Activated naive CD8-positive, alpha-beta T cell treated with anti-CD3 and anti-CD28 coated beads, Interleukin-2, amount 10 ng/mL, durations not matched to agents 7 days and 5 days (primary cell): ENCODE results near the gene POPDC3. TPM values are rescaled to one million over a fixed set of nuclear protein-coding genes. Genes with fewer than 3 reads are reported as not detected.
"Not testable (repeated sequence)": the region's sequence is repeated elsewhere in the genome, so short reads cannot be mapped to it uniquely, and the experiment has no call there.

Source experiments
- ATAC-seq: fragments of 150-1000 bp; cut with Tn5 transposase; one replicate; pipeline ENCODE4 v1.10.0; 2021; ENCODE audit warnings: low read depth, moderate library complexity
- POLR2A ChIA-PET: fragments of 350-600 bp; sonication (Branson Sonifier 250); formaldehyde crosslinking; loops from one replicate; lab custom pipeline; 2021; ENCODE audit warnings: antibody characterized with exemption; lab: Charles Lee
- DNase-seq: peaks from one replicate; pipeline ENCODE4 v3.0.0; 2021
- H3K27ac Mint-ChIP-seq: one replicate; pipeline ENCODE4 v1.8.0; 2022; ENCODE audit warnings: mild to moderate bottlenecking, mixed read lengths
- H3K27me3 Mint-ChIP-seq: one replicate; pipeline ENCODE4 v1.8.0; 2022; ENCODE audit warnings: mild to moderate bottlenecking, moderate library complexity, mixed read lengths
- H3K36me3 Mint-ChIP-seq: one replicate; pipeline ENCODE4 v1.8.0; 2021; ENCODE audit warnings: mild to moderate bottlenecking, mixed read lengths
- H3K4me1 Mint-ChIP-seq: one replicate; pipeline ENCODE4 v1.8.0; 2021; ENCODE audit warnings: mixed read lengths
- H3K4me3 Mint-ChIP-seq: one replicate; pipeline ENCODE4 v1.8.0; 2022; ENCODE audit warnings: mild to moderate bottlenecking, moderate library complexity, mixed read lengths
- H3K9me3 Mint-ChIP-seq: one replicate; pipeline ENCODE4 v1.8.0; 2021; ENCODE audit warnings: mixed read lengths
- total RNA-seq, 2 experiments: library from RNA; stranded (reverse); gene quantifications; one replicate each; pipeline ENCODE4 v1.2.3, GENCODE V29; 2021

Gene POPDC3, protein sequence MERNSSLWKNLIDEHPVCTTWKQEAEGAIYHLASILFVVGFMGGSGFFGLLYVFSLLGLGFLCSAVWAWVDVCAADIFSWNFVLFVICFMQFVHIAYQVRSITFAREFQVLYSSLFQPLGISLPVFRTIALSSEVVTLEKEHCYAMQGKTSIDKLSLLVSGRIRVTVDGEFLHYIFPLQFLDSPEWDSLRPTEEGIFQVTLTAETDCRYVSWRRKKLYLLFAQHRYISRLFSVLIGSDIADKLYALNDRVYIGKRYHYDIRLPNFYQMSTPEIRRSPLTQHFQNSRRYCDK
- not detected for total RNA-seq

DNA sequence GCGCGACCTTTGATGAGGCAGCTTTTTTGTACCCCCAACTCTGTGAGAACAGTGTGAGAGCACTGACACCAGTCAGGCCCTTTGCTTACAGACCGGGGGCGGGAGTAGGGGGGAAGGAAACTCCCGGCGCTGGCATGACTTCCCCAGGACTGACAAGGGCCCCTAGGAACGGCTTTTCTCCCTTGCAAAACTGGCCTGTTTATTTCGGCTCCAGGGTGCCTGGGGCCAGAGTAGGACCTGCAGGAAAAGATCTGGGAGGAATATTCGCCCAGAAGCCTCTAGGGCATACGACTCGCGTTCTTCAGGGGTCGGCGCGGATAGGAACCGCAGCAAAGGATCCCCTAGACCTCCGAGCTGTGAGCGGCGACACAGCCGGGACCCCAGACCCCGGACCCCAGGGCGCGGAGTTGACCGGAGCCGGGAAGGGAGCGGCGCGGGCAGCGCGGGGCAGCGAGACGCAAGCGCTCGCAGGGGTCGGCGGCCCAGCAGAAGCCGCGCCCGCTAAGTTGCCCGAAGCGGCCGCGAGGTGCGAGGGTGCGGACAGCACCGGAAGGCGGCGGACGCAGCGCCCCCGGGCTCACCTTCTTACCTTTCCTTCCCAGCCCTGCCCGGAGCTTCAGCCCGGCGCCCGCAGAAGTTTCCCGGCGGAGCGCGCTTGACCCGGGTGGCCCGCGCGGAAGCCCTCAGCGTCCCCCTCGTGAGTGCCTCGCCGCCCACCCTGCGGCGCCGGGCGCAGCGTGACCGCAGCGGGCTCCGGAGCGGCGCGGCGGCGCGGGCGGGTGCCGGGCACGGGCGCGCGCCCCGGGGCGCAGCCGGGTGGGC is at the start of gene POPDC3:
Gene POPDC3, minus strand, starts transcription at position 771 of the 822 bp plus-strand sequence. CDS start 18,105 bp downstream, outside the sequence.
- POLR2A ChIA-PET, result no interaction called here
- H3K4me3 Mint-ChIP-seq, result peak within 1 kb of the TSS; percentile 64
- no peaks in the 10 kb centered on the region for H3K9me3 Mint-ChIP-seq
- DNase-seq (peak; percentile 32), ATAC-seq (peak; percentile 39)
- no peaks in the 10 kb centered on the region for H3K36me3 Mint-ChIP-seq
- H3K27me3 Mint-ChIP-seq, result peaks cover 68% of the 10 kb centered on the region
- peaks cover 4% of the 10 kb centered on the region for H3K4me1 Mint-ChIP-seq
- peak within 1 kb of the TSS; percentile 70 for H3K27ac Mint-ChIP-seq

DNA sequence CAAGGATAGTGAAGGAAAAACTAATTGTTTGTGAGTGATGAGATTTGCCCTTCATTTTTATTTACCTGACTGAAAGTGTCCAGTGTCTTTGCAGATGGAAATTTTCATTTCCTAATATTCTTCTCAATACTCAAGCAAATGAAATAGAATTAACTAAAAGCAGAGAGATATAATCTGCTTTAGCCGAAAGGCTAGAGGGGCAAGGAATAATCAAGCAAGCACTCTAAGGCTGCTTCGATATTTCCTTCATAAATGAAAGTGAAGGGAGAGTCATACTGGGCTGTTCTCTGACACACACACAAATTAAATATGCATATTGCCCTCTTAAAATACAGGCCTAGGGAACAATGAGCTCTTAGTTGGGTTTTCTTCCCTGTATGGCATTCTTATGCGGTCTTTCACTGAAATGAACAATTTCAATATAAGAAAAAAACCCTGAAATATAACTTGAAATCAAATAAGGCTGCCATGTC is 47.5 kb upstream of the POPDC3 start:
- ATAC-seq, result no peak
- no peaks in the 10 kb centered on the region for H3K36me3 Mint-ChIP-seq
- H3K27ac Mint-ChIP-seq, result no peak overlapping the region
- H3K27me3 Mint-ChIP-seq, result peaks cover 8% of the 10 kb centered on the region
- no peak overlapping the region for H3K4me3 Mint-ChIP-seq
- no peak for DNase-seq
- POLR2A ChIA-PET, result no interaction called here
- no peaks in the 10 kb centered on the region for H3K4me1 Mint-ChIP-seq
- peaks cover 3% of the 10 kb centered on the region for H3K9me3 Mint-ChIP-seq

DNA sequence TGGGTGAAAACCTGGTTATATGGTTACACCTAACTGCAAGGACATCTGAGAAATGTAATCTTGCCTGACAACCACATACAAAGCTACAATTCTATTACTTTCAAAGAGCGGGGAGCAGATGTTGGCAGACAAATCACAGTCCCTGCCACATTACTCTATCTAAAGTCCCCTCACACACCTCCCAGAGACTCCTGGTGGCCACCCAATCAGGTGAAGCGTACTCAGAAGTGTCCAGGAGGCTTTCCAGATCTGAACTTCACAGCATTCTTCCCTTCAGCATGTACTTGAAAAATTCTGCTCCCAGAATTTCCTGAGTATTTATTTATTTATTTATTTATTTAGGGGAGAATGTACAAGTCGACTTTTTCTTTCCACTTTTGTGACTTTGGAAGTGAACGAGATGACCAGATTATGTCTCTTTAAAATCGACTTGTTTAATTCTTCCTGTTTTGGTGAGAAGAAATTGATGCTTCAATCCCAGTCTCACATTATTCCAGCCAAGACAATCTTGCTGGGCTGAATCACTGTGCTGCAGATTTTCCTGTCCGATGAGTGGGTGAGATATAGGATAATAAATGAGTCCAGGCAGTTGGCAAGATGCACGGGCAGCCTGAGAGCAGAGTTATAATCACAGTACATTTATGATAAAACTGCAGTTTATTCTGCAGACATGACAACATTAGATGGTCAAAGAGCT is 46.9 kb upstream of the POPDC3 start:
- H3K27me3 Mint-ChIP-seq, result peaks cover 8% of the 10 kb centered on the region
- no peaks in the 10 kb centered on the region for H3K36me3 Mint-ChIP-seq
- H3K9me3 Mint-ChIP-seq, result peaks cover 3% of the 10 kb centered on the region
- H3K4me1 Mint-ChIP-seq, result no peaks in the 10 kb centered on the region
- H3K27ac Mint-ChIP-seq, result no peak overlapping the region
- ATAC-seq, result no peak
- no peak overlapping the region for H3K4me3 Mint-ChIP-seq
- no peak for DNase-seq
- POLR2A ChIA-PET, result no interaction called here

DNA sequence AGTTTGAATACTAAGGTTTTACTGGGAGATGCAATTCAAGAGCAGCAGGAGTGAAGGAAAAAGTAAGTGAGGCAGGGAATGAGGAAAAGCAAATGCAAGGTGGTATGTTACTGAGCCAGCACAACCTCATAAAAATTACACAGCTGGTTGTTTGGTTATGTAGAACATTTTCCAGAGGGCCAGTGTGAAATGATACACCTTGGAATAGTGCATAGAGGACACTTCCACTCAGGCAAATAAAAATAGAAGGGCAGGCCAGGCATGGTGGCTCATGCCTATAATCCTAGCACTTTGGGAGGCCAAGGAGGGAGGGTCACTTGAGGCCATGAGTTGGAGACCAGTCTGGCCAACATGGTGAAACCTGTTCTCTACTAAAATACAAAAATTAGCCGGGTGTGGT is 43.4 kb upstream of the POPDC3 start:
- no peaks in the 10 kb centered on the region for H3K4me1 Mint-ChIP-seq

DNA sequence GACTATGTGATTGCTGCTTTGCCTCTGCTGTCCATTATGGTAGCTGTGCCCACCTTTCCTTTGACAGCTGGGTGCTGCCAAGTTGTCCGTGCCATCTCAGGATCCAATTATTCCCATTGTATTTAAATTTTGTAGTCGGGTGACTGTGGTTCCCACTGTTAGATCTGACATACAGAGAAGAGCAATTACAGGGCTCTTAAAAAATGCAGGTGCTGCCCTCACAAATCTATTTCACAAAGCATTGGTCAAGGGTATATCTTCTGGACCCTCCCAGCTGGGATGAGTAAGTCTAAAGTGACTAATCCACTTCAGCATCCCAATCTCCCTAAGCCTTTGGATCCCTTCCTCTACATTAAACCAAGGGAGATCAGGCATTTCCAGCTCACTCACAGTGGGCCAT is 41.4 kb upstream of the POPDC3 start:
- H3K27me3 Mint-ChIP-seq, H3K27ac Mint-ChIP-seq, H3K4me1 Mint-ChIP-seq, H3K9me3 Mint-ChIP-seq, H3K4me3 Mint-ChIP-seq, H3K36me3 Mint-ChIP-seq, ATAC-seq, POLR2A ChIA-PET, DNase-seq: not testable (repeated sequence)

More for the DNA sequence above, 43.4 kb upstream of the POPDC3 start:
- ATAC-seq, result no peak
- no peak overlapping the region for H3K4me3 Mint-ChIP-seq
- H3K27ac Mint-ChIP-seq, result no peak overlapping the region
- peaks cover 8% of the 10 kb centered on the region for H3K27me3 Mint-ChIP-seq
- H3K9me3 Mint-ChIP-seq, result no peaks in the 10 kb centered on the region
- POLR2A ChIA-PET, result no interaction called here
- no peak for DNase-seq
- no peaks in the 10 kb centered on the region for H3K36me3 Mint-ChIP-seq

DNA sequence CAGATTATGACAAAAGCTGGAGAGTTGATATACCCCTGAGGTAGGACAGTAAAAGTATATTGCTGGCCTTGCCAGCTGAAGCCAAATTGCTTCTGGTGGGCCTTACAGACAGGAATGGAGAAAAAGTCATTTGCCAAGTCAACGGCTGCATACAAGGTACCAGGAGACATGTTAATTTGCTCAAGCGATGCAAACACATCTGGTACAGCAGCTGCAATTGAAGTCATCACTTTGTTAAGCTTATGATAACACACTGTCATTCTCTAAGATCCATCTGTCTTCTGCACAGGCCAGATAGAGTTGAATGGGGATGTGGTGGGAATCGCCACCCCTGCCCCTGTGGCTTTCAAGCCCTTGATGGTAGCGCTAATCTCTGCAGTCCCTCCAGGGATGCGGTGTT is 40.4 kb upstream of the POPDC3 start:
- POLR2A ChIA-PET, result no interaction called here
- DNase-seq (no peak), ATAC-seq (no peak)
- Mint-ChIP-seq H3K27ac (no peak overlapping the region), H3K9me3 (no peaks in the 10 kb centered on the region), H3K4me3 (no peak overlapping the region), H3K36me3 (no peaks in the 10 kb centered on the region), H3K4me1 (no peaks in the 10 kb centered on the region), H3K27me3 (peaks cover 10% of the 10 kb centered on the region)

DNA sequence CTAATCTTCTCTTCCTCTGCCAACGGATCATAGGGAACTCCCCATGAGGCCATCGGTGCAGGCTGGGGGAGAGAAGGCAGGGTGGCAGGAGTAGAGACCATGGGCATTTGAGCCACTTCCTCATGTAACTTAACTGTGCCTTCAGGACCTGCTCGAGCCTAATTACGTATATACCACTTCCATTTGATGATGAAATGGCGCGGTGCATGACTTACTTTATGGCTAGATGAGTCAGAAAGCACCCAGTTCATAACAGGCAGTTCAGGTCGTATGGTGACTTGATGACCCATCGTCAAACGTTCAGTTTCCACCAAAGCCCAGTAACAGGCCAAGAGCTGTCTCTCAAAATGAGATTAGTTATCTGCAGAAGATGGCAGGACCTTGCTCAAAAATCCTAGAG is 39.4 kb upstream of the POPDC3 start:
- POLR2A ChIA-PET, ATAC-seq, H3K27me3 Mint-ChIP-seq, H3K27ac Mint-ChIP-seq, H3K9me3 Mint-ChIP-seq, DNase-seq, H3K4me1 Mint-ChIP-seq, H3K36me3 Mint-ChIP-seq, H3K4me3 Mint-ChIP-seq: not testable (repeated sequence)

DNA sequence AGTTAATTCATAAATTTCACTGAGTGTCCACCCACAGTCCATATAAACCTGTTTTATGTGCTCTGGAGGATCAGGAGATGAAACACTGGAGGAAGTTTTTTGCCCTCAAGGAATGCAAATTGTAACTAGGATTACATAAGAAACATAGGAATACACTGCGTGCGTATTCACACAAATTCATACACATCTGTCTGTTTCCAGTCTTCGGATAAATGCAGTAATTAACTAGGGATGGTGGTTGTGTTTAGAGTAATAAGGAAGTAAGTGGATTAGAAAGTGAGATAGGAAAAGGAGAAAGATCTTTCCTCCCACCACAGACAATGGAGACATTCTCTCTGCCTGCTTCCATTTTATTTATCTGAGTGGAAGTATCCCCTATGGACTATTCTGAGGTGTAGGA is 35.7 kb upstream of the POPDC3 start:
- Mint-ChIP-seq H3K36me3 (no peaks in the 10 kb centered on the region), H3K4me1 (no peaks in the 10 kb centered on the region), H3K4me3 (no peak overlapping the region), H3K9me3 (no peaks in the 10 kb centered on the region), H3K27ac (no peak overlapping the region), H3K27me3 (peaks cover 2% of the 10 kb centered on the region)
- POLR2A ChIA-PET, result no interaction called here
- DNase-seq (no peak), ATAC-seq (no peak)

DNA sequence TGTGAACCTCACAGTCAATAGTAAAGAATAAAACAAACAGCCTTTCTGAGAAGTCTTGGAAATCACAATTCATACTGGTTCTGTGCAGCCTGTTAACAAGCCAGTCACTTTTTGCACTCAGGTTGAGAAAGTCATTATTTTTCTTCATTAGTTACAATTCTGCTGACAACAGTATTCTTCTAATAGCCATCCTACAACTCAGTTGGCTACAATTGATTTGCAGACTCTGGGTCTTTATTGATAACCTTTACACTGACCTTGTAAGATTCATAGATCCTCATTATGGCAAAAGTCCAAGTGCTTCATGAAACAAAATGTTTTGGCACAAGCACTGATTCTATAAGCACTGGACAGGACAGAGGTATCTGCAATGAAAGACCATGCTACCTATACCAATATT is 34.9 kb upstream of the POPDC3 start:
- H3K4me3 Mint-ChIP-seq, result no peak overlapping the region
- H3K9me3 Mint-ChIP-seq, result no peaks in the 10 kb centered on the region
- no peaks in the 10 kb centered on the region for H3K4me1 Mint-ChIP-seq
- H3K36me3 Mint-ChIP-seq, result no peaks in the 10 kb centered on the region
- POLR2A ChIA-PET, result no interaction called here
- DNase-seq (no peak), ATAC-seq (no peak)
- peaks cover 2% of the 10 kb centered on the region for H3K27me3 Mint-ChIP-seq
- H3K27ac Mint-ChIP-seq, result no peak overlapping the region

DNA sequence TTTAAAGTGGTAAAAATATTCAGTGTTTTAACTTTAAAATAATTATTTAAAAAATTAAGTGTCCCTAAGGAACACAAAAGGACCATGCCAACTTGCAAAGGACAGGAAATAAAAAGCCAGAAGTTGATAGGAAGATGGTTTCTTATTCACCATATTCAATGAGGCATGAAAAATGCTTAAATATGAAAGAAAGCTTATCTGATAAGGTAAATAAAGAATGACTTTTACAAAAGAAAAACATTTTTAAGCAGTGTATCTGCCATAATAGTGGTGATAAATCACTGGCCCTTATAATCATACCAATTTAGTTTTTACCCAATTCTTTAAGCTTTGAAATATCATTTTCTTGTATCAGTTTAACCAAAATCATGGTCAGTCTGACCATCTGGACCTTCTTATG is 33.5 kb upstream of the POPDC3 start:
- peaks cover 2% of the 10 kb centered on the region for H3K27me3 Mint-ChIP-seq
- POLR2A ChIA-PET, result no interaction called here
- ATAC-seq (no peak), DNase-seq (no peak)
- no peaks in the 10 kb centered on the region for H3K36me3 Mint-ChIP-seq
- H3K9me3 Mint-ChIP-seq, result no peaks in the 10 kb centered on the region
- no peak overlapping the region for H3K27ac Mint-ChIP-seq
- H3K4me3 Mint-ChIP-seq, result no peak overlapping the region
- H3K4me1 Mint-ChIP-seq, result no peaks in the 10 kb centered on the region

DNA sequence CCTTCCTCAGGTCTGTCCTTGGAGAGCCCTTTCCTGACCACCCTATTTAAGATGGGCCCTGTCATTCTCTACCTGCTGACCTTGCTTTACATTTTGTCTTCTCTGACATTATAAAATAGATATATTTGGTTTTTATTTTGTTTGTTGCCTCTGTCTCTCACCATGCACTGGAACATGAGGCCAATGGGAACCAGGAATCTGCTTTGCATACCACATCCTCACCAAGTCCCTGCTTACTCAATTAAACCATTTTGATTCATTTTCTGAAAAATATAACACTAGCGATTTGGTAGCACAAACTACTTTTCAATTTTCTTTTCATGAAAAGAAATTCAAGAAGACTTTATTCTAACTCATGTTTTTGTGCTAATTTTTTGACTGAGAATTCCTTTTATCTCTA is 32.8 kb upstream of the POPDC3 start:
- Mint-ChIP-seq H3K4me3 (no peak overlapping the region), H3K4me1 (no peaks in the 10 kb centered on the region), H3K27ac (no peak overlapping the region), H3K27me3 (peaks cover 2% of the 10 kb centered on the region), H3K36me3 (no peaks in the 10 kb centered on the region), H3K9me3 (no peaks in the 10 kb centered on the region)
- DNase-seq, result no peak
- POLR2A ChIA-PET, result no interaction called here
- no peak for ATAC-seq

DNA sequence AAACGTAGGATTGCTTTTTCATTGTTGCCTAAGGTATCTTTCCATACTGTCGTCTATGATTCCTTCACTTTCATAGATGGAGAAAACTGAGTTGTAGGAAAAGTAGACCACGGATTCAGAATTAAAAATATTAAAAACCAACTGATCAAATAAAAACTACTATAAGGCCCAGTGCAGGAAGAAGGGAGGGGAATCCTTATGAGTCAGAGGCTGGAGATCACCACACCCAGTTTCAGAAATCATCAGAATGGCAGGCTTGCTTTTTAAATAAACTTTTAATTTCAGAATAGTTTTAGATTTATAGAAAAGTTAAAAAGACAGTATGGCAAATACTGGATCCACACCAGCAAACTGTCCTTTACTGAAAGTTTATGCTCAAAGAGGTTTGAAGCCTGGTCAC is 32.0 kb upstream of the POPDC3 start:
- peaks cover 2% of the 10 kb centered on the region for H3K27me3 Mint-ChIP-seq
- no peak overlapping the region for H3K4me3 Mint-ChIP-seq
- POLR2A ChIA-PET, result no interaction called here
- no peaks in the 10 kb centered on the region for H3K4me1 Mint-ChIP-seq
- H3K27ac Mint-ChIP-seq, result no peak overlapping the region
- DNase-seq (no peak), ATAC-seq (no peak)
- no peaks in the 10 kb centered on the region for H3K36me3 Mint-ChIP-seq
- H3K9me3 Mint-ChIP-seq, result no peaks in the 10 kb centered on the region

DNA sequence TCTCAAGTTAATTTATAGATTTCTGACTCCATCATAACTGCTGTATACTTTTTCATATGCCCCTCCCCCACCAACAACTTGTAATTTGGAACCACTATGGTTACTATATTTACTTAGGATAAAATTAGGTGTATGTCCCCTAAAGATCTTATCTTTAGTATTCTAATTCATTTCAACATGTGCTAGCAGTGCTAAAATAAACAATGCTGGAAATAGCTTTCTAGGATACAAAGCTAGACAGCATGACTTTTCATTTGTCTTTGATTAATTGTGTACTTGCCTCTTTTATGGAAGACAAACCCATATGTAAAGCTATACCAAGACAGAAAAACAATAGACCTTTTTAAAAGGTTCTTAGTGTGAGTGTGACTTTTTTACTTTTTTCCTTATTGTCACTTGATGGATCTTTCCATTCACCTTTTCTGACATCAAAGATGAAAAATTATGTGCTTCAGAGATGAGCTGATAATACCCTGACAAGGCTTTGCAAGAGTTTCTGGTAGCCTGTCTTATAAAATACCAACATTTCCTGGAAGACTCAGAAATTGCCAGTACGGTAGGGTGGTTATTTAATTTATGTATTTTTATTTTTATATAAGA is 31.2 kb upstream of the POPDC3 start:
- Mint-ChIP-seq H3K36me3 (no peaks in the 10 kb centered on the region), H3K4me3 (no peak overlapping the region), H3K27ac (no peak overlapping the region), H3K9me3 (no peaks in the 10 kb centered on the region), H3K27me3 (peaks cover 3% of the 10 kb centered on the region), H3K4me1 (no peaks in the 10 kb centered on the region)
- DNase-seq, result no peak
- POLR2A ChIA-PET, result no interaction called here
- ATAC-seq, result no peak
